HG03196 (cell line): ENCODE measurements around the gene EGFR.

Experiments used
- ATAC-seq: cut with Tn5 transposase; IDR thresholded peaks from one replicate; pipeline ENCODE4 v1.9.1; 2021; ENCODE audit not compliant: unreplicated experiment

The EGFR gene

DNA sequence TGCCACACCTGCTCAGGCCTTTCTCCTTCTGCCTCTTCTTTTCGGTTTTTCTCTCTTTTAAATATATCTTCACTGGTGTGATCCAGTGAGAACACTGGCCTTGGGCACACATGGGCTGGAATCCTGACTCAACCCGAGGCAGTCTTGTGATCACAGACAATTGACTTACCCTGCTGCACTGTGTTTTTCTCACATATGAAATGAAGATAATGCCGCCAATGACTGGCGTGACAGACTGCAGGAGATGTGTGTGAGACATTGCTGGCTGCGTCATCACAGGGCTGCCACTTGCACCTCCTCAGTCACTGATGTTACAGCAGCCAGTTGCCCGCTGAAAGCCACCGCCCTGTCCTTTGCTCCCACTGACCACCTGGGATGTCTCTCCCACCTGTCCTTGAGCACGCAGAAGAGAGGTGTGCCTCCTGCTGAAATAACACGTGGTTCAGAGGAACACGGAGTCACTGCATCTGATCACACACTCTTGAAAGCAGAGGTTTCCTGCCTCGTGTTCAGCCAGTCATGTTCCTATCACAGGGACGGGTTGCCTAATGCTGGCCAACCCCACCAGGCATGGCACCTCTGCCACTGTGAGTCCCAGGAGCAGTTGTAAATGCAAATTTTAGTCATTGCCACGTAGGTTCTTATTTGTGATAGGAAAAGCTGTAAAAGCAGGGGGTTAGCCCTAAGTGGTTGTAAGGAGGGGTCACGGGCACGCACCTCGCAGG, 221.8 kb downstream of the EGFR start:
- no peak for ATAC-seq

DNA sequence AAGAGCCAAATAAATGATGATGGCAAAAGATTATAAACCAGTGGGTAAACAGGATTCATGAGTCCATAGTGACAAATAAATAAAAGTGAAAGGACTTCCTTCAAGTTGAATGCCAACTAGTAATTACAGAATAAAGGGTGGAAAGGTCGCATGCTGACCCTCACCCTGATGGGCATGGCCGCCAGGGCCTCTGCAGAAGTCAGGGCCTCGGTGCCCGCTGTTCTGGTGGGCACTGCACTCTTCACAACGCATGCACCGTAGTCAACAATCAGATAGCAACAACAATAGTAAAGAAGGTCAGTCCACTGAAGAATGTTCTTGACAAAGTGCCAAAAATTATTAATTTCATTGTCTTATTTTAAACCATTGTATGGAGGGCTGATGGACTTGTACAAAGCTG, 223.1 kb downstream of the EGFR start:
- no peak for ATAC-seq

DNA sequence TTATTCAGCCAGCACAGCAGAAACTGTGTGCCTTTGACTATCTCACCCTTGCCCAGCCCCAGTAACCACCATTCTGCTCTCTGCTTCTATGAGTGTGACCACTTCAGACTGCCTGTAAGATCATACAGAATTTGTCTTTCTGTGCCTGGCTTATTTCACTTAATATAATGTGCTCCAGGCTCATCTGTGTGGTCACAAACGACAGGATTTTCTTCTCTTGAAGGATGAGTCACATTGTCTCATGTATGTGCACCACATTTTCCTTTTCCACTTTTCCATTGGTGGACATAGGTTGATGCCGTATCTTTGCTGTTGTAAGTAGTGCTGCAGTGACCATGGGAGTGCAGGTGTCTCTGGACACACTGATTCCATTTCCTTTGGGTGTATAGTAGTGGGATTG, 223.8 kb downstream of the EGFR start:
- no peak for ATAC-seq

DNA sequence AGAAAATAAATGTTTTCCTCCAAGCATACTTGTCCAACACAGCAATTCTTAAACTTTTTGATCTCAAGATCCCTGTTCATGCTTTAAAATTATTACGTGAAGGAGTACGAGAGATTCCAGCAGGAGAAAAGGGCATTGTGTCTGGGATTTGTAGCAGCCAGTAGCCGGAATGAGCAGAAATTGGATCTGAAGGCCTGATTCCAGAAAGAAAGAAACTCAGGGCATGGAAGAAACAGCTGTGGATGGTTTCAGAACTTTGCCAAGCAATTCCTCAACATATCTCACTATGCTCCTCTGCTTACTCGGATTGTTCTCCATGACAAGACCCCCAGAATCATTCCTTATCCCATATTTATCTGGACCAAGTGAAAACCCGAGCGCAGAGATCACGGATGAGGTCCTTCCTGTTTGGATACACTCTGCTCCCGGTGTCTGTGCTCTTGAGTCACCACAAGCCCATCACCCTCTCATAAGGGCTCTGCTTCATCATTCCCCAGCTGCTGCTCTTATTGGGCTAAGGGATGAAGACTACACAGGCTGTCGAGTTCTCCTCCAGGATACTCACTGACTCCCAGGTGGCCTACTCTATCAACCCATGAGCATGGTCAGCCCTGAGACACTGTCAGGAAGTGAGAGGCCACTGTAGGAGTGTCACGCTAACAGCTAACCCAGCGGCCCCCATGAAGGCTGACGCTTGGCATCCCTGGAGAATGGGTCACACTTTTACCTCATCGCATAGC, 225.4 kb downstream of the EGFR start:
- ATAC-seq, result no peak

DNA sequence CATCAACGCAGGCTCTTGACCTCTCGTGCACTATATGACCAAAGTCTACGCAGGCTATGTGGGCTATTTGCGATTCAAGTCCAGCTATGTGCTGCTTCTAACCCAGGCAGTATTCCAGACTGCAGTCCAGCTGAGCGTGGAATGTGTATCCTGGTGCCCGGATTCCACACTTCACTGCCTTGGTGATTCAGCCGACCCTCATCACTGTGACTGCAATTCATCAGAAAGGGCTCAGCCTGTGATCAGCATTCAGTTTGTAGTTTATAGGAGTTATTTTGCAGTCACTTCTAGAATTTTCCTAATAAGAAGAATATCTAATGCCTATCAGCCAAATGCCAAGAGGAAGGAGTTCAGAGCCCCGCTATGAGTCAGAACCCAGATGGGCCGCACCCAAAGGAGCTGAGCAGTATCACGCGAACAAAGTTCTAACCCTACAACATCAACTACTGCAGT, 226.5 kb downstream of the EGFR start:
- no peak for ATAC-seq

DNA sequence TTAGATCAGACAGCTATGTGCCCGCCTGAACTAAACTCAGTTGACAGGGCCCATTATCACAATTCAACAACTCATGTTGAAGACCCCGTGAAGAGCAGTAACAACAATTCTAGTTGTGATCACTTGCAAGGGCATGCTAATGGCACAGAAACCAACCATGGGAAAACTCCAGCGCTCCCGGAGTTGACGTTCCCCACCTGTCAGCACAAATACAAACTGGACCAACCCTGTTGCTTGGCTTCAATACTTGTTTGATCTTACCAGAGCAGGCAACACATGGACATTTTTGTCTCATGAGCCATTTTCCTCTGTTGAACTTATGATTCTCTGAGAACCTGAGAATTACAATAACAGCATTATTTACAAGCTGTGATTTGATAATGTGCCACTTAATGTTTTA, 227.4 kb downstream of the EGFR start:
- no peak for ATAC-seq

DNA sequence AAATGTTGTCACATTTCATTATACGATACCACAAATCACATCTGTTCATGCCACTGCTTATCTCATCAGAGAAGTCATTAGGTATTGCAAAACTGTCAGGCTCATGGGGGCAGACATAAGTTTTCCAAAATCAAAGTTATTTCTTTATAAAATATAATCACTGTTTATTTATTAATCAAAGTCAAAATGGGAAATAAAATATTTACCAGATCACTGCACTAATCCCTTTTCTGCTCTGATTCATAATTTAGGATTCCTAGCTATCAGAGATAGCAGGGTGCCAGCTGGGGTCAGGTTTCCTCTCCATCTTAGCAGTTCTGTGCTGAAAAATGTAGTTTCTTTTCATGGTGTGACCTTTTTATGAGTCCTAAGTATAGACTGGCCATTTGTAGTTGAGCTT, 228.6 kb downstream of the EGFR start:
- ATAC-seq, result no peak

DNA sequence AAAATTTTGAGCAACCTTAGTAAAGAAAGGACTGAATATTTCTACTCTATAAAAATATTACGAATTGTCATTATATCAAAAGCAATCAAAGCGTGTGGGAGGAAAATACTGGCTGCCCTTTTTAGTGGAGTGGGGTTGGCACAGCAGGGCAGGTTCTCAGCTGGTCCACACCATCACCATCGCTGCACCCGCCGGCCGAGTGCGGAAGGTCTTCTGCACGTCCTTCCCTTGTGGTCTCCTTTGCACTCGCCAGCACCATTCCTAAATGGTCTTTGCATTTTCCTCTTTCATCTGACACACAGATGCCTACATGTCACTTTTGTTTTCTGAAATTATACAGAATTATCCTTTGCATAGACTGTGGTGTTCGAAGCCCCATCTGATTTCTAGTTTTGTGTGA, 229.7 kb downstream of the EGFR start:
- ATAC-seq, result no peak

DNA sequence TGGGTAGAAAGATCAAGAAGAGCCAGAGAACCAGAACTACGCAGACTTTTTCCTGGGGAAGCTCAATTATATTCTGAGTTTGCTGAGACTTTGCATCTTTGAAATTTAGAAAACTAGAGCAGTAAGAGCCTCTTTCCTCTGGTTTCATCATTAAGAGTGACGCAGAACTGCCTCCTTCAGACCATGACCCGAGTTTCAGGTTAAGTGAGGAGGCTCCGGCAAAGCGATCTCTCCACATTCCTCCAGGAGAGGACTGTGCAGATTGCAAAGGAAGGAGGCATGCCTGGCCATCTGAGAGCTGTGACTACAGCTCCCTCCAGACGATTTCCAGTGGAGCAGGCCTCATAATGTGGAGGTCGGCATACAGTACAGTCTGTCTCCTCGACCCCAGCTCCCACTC, 230.5 kb downstream of the EGFR start:
- no peak for ATAC-seq

DNA sequence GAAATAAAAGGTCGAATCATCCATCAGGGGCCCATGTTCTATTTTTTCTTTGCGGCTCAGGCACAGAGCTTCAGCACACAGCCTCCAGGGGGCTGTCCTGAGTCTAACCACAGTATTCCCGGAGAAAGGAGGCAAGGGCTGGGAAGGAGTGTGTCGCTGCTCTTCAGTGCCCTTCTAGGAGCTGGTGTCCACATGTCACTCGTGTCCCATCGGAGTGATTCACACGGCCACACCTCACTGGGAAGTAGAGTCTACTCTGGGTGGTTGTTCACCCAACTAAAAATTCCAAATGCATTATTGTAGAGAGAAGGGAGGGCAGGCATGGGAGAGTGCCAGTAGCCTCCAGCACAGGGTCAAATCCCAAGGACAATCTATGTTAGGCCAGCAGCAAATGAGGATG, 231.5 kb downstream of the EGFR start:
- no peak for ATAC-seq

DNA sequence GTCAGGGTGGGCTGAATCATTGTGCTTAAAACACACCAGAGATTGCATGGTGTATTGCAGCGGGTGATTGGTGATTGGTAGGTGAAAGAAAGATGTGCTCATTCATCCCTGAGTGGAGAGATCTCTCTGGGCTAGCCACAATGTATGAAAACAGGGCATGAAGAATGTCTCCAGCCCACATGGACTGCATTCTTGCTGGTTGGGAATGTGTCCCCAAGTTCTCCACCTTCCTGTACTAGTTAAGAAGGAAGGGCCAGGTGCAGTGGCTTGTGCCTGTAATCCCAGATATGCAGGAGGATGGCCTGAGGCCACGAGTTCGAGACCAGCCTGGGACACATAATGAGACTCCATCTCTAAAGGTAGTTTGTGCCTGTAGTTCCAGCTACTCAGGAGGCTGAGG, 232.5 kb downstream of the EGFR start:
- no peak for ATAC-seq

DNA sequence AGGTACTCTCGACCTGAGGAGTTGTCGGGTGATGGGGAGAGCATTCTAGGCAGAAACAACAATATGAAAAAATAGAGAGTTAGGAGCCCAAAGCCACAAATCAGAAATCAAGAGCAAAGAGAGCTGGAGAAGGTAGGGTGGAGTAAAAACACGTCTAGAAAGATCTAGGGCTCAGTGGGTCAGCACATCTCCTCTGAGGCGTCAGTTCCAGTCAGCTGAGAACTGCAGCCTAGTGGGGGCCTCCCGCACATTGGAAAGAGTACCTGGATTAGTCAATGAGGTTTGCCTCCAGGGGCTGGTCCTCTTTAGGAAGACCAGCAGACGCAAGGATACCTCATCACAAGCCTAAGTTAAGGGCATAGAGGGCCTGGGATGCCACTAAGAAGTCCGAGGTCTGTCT, 233.1 kb downstream of the EGFR start:
- ATAC-seq, result no peak

DNA sequence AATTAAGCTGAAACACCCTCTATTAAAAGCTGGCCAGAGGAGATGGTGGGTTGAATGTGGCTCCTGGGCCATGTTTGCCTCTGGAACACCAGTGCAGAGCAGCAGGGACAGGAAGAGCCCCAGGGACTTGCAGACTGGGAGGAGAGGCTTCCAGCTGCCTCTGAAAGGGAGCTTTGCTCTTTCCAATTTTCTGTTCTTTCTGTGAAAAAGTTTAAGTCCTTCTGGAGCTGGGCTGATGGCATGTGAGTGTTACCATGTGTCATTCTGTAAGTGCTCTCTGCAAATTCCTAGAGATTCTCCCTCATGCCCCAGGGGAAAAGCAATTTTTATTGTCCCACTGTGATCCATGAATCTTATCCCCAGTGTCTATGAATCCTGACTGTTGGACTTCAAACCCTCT, 233.6 kb downstream of the EGFR start:
- ATAC-seq, result no peak

DNA sequence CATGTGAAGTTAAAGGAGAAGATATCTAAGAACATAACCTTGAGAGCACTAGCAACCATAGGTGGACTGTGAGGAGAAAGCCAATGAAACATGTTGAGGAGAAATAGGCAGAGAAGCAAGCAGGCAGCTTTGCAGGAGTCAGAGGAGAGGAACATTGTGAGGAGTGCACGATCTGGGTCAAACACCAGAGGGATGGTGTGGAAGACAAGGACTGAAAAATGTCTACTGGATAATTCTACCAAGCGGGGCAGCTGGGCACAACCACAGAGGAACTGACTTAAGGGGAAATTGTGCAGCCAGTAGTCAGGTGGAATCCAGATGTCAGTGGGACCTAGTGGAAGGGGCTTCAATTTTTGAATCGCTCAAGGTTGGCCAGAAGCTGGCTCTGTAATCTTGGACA, 234.4 kb downstream of the EGFR start:
- ATAC-seq, result no peak

DNA sequence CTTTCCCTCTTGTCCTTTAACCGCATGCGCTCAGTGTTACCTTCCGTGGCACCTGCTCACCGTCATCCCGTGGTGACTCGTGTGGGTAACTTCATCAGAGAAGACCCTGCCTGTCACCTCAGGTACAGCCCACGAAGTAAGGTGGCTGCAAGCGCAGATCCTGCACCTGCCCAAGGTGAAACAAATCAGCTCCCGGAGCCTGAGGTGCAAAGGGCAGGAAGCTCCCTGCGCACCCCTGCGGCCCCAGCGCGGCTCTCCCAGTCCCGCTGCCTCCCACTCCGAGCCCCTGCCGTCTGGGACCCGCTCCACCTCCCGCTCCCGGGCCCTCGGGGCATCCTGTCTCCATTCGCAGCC, 235.4 kb downstream of the EGFR start:
- no peak for ATAC-seq

DNA sequence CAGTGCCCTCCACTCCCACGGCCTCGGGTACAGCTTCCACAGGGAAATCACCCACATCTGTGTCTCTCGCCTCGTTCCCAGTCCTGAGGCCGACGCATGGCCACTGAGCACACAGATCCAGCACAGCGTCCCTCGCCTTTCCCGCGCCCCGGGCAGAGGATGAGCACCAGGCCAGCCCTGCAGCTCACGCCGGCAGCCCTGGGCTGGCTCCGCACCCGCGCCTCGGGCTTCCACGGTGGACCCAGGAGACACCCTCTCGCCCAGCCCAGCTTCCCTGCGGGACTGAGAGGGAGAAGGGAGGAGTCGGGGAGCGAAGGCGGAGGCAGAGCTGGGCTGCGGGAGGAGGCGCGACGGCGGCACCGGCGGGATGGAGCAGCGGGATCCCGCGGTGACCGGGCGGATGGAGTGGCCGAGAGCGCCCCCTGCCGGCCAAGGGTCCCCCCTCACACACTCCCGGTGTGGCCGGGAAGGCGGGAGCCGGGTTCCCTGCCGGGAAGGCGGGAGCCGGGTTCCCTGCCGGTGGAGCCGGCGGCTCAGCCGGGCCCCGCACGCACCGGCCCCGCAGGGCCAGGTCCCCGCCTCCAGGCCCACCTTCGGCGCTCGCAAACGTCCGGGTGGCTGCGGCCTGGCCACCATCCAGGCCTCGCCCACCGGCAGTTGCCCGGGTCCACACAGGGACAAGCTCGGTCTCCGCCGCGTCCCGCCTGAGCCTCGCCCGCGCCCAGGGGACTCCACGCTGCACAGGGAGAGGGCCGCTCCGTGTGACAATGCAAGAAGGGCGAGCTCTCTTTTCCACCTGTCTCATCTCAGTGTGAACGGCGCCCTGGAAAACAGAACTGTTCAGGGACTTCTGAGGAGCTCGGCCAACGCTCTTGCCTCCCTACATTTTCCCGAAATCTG, 236.0 kb downstream of the EGFR start:
- ATAC-seq, result peak; percentile 74

DNA sequence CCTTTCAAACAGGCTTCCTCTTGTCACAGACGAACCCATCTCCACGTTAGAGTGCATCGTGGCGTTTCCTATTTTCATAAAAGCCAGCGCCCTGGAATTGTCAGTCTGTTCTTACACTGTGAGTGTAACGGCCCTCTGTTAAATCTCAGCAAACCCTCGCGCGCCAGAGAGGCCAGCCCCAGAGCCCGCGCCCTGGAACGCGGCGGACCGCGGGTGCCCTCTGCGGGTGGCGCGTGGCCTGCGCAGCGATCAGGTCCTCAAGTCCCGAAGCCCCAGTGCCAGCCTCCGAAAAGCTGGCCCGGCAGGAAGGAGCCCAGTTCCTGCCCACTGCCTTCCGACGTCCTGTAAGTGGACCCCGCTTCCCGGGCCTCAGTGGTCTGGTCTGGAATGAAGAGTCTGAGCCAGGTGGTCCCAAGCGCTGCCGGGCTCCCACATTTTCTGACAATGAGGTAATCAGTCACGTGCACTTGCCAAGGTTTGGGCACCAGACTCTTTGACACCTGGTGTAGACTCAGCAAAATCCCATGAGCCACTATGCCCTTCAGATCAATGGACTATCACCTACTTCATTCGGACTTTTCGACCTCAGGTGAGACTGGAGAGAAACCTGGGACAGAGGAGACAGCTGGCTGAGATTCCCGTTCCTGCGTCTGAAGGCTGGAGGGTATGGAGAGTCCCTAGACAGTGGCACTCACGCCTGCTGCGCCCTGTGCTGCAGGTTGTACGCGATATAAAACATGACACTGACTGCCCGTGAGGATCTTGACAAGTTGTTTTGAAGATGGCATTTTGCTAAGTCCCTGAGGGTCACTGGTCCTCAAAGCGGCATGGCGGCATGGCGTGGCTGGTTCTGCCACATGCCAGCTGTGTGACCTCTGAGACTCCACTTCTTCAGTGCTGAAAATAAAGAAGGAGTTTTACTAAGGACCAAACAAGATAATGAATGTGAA, 237.0 kb downstream of the EGFR start:
- ATAC-seq, result peak; percentile 87

DNA sequence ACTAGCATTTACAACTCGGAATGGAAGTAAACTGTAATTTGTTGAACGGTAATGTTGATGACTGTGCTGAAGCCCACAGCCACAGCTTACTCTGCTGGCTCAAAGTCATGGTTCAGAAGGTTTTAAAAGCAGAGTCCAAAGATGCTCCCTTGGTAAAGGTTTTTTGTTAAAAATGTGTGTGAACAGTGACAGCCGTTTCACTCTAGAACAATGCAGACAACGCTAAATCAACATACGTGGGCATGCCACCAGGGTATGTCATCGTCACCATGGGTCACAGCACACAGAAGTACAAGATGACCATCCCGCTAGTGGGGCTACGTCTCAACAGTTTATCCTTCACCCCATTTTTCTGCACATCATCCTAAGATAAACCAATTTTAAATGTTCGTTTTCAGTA, 239.8 kb downstream of the EGFR start:
- no peak for ATAC-seq

DNA sequence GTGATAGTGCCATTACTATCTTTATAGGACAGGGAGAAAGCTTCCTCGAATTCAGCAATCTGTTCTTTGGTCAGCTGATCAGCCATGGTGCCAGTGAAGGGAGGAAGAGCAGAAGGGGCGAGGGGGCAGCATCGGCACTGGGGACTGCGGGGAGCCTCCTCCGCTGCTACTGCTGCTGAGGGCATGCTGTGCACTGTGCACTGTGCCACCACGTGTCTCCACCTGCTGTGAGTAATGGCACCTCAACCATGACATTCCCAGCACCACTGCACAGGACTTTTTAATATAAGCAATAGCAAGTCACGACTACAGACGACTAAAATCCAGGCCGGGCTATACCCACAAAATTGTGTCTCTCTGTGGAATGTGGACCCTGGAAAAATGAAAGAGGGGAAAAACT, 241.4 kb downstream of the EGFR start:
- no peak for ATAC-seq

DNA sequence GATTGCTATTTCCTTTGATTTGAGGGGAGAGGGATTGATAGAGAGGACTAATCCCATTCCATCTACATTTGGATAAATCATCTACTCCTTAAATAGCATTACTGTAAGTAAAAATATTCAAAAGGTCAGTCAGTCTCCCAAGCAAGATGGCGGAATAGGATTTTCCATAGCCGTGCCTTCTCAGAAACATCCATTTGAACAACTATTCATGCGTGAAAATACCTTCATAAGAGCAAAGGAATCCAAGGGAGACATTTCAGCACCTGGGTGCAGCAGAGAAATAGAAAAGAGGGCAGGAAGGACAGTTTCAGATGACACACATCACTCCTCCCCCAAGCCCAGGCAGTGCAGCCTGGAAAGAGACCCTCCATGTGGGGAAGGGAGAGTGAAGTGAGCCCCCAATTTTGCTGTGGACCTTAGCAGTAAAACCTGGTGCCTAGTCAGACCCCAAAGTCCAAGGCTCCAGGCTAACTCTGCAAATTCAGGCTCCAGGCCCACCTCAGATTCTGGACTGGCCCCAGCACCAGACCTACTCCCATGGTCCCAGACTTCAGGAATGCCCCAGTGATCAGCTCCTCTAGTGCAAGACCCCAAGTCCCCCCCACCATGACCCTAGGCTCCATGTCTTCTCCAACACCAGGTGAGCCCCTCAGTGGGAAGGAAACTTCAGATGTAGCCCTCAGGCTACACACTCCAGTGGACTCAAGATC, 242.0 kb downstream of the EGFR start:
- ATAC-seq, result no peak
